Sigmoid colon (tissue), 7 donors: ENCODE results near the gene MAD1L1. TPM values are rescaled to one million over a fixed set of nuclear protein-coding genes. Genes with fewer than 3 reads are reported as not detected.

Experiments used
- DNase-seq: peaks from one replicate; pipeline ENCODE4 v3.0.0-alpha.2; 2019
- H3K27ac ChIP-seq, 4 donors: fragments of 200-600 bp; sonication (generic); one replicate each; pipeline ENCODE4 v1.5.1; 2016 to 2019; ENCODE audit warnings: mild to moderate bottlenecking in 1 of 4
- H3K27me3 ChIP-seq, 3 donors: fragments of 200-600 bp; sonication (generic); one replicate each; pipeline ENCODE4 v1.5.1; 2019; ENCODE audit warnings: mild to moderate bottlenecking in 1 of 3
- H3K36me3 ChIP-seq, 4 donors: fragments of 200-600 bp; sonication (generic); one replicate each; pipeline ENCODE4 v1.5.1; 2016 to 2019
- H3K4me1 ChIP-seq, 4 donors: fragments of 200-600 bp; sonication (generic); one replicate each; pipeline ENCODE4 v1.5.1; 2017 to 2019
- H3K4me3 ChIP-seq, 4 donors: fragments of 200-600 bp; sonication (generic); one replicate each; pipeline ENCODE4 v1.5.1; 2017 to 2019; ENCODE audit warnings: mild to moderate bottlenecking in 2 of 4, moderate library complexity in 1 of 4
- H3K9me3 ChIP-seq, 4 donors: fragments of 200-600 bp in 3 of 4; sonication (generic) in 3 of 4; one replicate each; pipeline versions ENCODE4 v1.5.1 to v1.6.1; 2013 to 2019
- CTCF ChIP-seq, 4 experiments: fragments of 450-650 bp in 3 of 4; fragments of 200-600 bp in 1 of 4; IDR thresholded peaks; one replicate each; pipeline ENCODE4 v1.5.1; 2016 to 2019; ENCODE audit warnings: antibody characterized with exemption in 4 of 4, mild to moderate bottlenecking in 3 of 4, moderate library complexity in 2 of 4
- EP300 ChIP-seq, 4 donors: sonication (generic); formaldehyde crosslinking; IDR thresholded peaks; one replicate each; pipeline ENCODE4 v1.6.1; 2017; ENCODE audit warnings: antibody characterized with exemption in 4 of 4
- POLR2A ChIP-seq, 2 donors: fragments of 450-650 bp; IDR thresholded peaks; one replicate each; pipeline ENCODE4 v1.6.1; 2016; ENCODE audit warnings: antibody characterized with exemption in 2 of 2, mild to moderate bottlenecking in 2 of 2, moderate library complexity in 2 of 2
- POLR2AphosphoS5 ChIP-seq, 4 donors: sonication (generic); formaldehyde crosslinking; IDR thresholded peaks; one replicate each; pipeline ENCODE4 v1.6.1; 2017; ENCODE audit warnings: antibody characterized with exemption in 4 of 4
- WGBS, 2 donors: extraction: QIAGEN DNeasy Blood & Tissue Kit; methylation state at CpG; one replicate each; pipeline ENCODE4 v1.1.7; 2013; 5-methylcytosine and 5-hydroxymethylcytosine counted together
- intact Hi-C: fragments of 100-400 bp; cut with DNase I; formaldehyde crosslinking; loops from one replicate; pipeline ENCODE4 v1.15.1; 2023
- polyA plus RNA-seq, 3 donors: library from polyadenylated mRNA; stranded (reverse); fragments of 200-250 nt; gene quantifications; one replicate each; pipeline ENCODE4 v1.2.3, GENCODE V29; 2013
- total RNA-seq, 4 donors: library from RNA; depleted of rRNA; stranded (reverse); fragments of >200 nt; gene quantifications; one replicate each; pipeline ENCODE4 v1.1.0, GENCODE V29; 2016
- donor health status: healthy with polysubstance abuse.
- donor health status: Bipolar disorder and iron deficiency.
- donor health status: healthy.

MAD1L1 gene
- total and polyA plus RNA-seq, 7 donors, result 10.2 to 38.4 (median 20.6) TPM

GRCh38 chr7:1957471-1958225 lies 275.1 kb downstream of the MAD1L1 start:
- Histone ChIP-seq H3K4me1 (no peaks in the 10 kb centered on the region), H3K9me3 (no peaks in the 10 kb centered on the region), H3K27me3 (no peaks in the 10 kb centered on the region), H3K4me3 (no peak overlapping the region), H3K27ac (no peak overlapping the region), H3K36me3 (peaks cover 0 to 7% (median 0%) of the 10 kb centered on the region in 4 donors)
- intact Hi-C loops, result no loop called here
- no peak for DNase-seq
- 90 to 94% methylated on average over 28 of the region's 28 CpGs for WGBS, 2 donors
- TF ChIP-seq POLR2AphosphoS5 (IDR thresholded peaks at IDR 0.05) (no peak), POLR2A (IDR thresholded peaks at IDR 0.05) (no peak), CTCF (IDR thresholded peaks at IDR 0.05) (no peak), EP300 (IDR thresholded peaks at IDR 0.05) (no peak)

GRCh38 chr7:1956611-1957470 lies 275.9 kb downstream of the MAD1L1 start:
- DNase-seq, result no peak
- H3K27ac ChIP-seq, result no peak overlapping the region
- no peaks in the 10 kb centered on the region for H3K4me1 ChIP-seq
- intact Hi-C loops, result no loop called here
- no peaks in the 10 kb centered on the region for H3K27me3 ChIP-seq
- TF ChIP-seq POLR2A (IDR thresholded peaks at IDR 0.05) (no peak), EP300 (IDR thresholded peaks at IDR 0.05) (no peak), POLR2AphosphoS5 (IDR thresholded peaks at IDR 0.05) (no peak), CTCF (IDR thresholded peaks at IDR 0.05) (no peak)
- H3K9me3 ChIP-seq, result no peaks in the 10 kb centered on the region
- WGBS, 2 donors, result 91 to 93% methylated on average over 30 of the region's 30 CpGs
- H3K4me3 ChIP-seq, result no peak overlapping the region
- H3K36me3 ChIP-seq, result peaks cover 0 to 7% (median 0%) of the 10 kb centered on the region in 4 donors

- WGBS, 2 donors, result 95 to 96% methylated on average over 8 of the region's 8 CpGs
- H3K9me3 ChIP-seq, result no peaks in the 10 kb centered on the region
- TF ChIP-seq CTCF (IDR thresholded peaks at IDR 0.05) (no peak), POLR2A (IDR thresholded peaks at IDR 0.05) (no peak), EP300 (IDR thresholded peaks at IDR 0.05) (no peak), POLR2AphosphoS5 (IDR thresholded peaks at IDR 0.05) (no peak)
- no peak overlapping the region for H3K4me3 ChIP-seq
- H3K27ac ChIP-seq, result no peak overlapping the region
- DNase-seq, result no peak
- H3K36me3 ChIP-seq, result peaks cover 0 to 7% (median 0%) of the 10 kb centered on the region in 4 donors
- intact Hi-C loops, result no loop called here
- H3K4me1 ChIP-seq, result peaks cover 0 to 6% (median 0%) of the 10 kb centered on the region in 4 donors
- H3K27me3 ChIP-seq, result no peaks in the 10 kb centered on the region
Measured at GRCh38 chr7:1956141-1956540, 276.6 kb downstream of the MAD1L1 start.

- H3K4me1 ChIP-seq, result peaks cover 0 to 12% (median 0%) of the 10 kb centered on the region in 4 donors
- DNase-seq, result no peak
- 90 to 94% methylated on average over 22 of the region's 22 CpGs for WGBS, 2 donors
- H3K9me3 ChIP-seq, result no peaks in the 10 kb centered on the region
- H3K4me3 ChIP-seq, result no peak overlapping the region
- H3K36me3 ChIP-seq, result peaks cover 0 to 7% (median 0%) of the 10 kb centered on the region in 4 donors
- no peaks in the 10 kb centered on the region for H3K27me3 ChIP-seq
- no peak overlapping the region for H3K27ac ChIP-seq
- TF ChIP-seq EP300 (IDR thresholded peaks at IDR 0.05) (no peak), CTCF (IDR thresholded peaks at IDR 0.05) (no peak), POLR2A (IDR thresholded peaks at IDR 0.05) (no peak), POLR2AphosphoS5 (IDR thresholded peaks at IDR 0.05) (no peak)
- intact Hi-C loops, result no loop called here
Measured at GRCh38 chr7:1954366-1955004, 278.3 kb downstream of the MAD1L1 start.
